ENCODE measurements around the gene PDCD1LG2.

DNA sequence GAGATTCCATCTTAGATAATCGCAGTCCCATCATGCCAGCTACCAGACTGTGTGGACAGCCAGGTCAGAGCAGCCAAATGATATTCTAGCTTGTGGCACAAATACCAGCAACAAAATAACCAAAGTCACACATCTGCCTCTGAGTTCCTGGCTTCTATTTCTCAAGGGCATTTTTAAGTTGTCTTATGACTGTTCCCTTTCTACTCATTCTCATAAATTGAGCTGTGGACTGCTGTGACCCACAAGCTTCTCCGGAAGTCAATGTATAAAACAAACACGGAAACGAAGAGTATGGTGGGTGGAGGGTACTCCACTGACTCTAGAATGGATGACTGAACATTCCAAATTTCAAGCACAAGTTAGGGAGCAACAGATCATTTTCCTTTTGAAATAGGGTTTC, 43.9 kb downstream of the PDCD1LG2 start:
- TF ChIP-seq, protein P1, sequence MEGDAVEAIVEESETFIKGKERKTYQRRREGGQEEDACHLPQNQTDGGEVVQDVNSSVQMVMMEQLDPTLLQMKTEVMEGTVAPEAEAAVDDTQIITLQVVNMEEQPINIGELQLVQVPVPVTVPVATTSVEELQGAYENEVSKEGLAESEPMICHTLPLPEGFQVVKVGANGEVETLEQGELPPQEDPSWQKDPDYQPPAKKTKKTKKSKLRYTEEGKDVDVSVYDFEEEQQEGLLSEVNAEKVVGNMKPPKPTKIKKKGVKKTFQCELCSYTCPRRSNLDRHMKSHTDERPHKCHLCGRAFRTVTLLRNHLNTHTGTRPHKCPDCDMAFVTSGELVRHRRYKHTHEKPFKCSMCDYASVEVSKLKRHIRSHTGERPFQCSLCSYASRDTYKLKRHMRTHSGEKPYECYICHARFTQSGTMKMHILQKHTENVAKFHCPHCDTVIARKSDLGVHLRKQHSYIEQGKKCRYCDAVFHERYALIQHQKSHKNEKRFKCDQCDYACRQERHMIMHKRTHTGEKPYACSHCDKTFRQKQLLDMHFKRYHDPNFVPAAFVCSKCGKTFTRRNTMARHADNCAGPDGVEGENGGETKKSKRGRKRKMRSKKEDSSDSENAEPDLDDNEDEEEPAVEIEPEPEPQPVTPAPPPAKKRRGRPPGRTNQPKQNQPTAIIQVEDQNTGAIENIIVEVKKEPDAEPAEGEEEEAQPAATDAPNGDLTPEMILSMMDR (IDR thresholded peaks at IDR 0.05), result no peak
- no peak for TF ChIP-seq POLR2AphosphoS5 (IDR thresholded peaks at IDR 0.05)
